Measurements from ENCODE around the gene IRS1.

IRS1 gene

DNA sequence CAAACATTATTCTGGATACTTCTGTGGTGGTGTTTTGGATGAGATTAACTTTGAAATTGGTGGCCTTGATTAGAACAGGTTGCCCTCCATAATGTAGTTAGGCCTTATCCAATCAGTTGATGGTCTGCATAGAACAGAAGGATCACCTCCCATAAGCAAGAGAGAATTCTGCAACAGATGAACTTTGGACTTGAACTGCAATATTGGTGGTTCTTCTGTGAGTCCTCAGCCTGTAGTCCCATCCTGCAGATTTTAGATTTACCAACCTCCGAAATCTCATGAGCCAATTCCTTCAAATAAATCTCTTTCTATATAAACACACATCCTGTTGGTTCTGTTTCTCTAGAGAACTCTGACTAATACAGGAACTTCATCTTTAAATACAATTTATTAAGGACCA is 81.9 kb downstream of the IRS1 start:
- DNase-seq: no peak

DNA sequence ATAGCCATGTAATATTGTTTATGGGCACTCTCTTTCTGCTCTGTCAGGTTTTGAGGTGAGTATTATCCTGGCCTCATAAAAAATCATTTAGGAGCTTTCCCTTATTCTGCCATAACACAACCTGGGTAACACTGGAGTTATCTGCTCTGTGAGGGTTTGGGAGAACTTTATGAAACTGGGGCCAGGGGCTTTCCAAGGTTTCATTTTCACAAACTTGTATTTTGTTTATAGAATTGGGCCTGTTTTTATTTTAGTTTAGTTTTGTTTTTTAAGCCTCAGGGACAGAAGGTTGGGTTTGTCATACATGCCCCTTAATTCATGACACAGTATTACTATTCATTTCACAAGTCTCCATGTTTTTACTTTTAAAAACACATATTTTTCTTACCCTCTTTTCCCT is 83.5 kb downstream of the IRS1 start:
- no peak for DNase-seq

DNA sequence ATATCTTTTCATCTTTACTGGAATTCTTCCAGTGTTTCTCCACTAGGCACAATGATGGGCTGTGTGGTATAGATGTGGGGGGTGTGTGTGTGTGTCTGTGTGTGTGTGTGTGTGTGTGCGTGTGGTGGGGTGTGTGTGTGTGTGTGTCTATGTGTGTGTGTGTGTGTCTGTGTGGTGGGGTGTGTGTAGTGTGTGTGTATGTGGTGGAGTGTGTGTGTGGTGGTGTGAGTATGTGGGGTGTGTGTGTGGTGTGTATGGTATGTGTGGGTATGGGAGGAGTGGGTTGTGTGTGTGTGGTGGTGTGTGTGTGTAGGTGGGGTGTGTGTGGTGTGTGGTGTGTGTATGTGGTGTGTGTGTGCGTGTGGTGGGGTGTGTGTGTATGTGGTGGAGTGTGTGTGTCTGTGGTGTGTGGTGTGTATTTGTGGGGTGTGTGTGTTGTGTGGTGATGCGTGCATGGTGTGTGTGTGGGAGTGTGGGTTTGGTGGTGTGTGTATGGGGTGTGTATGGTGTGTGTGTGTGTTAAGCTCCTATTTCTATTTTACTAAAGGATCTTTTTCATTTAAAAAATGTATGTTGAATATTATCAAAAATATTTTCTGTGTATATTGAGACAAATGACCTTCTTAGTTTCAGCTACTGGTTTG is 84.2 kb downstream of the IRS1 start:
- no peak for DNase-seq

DNA sequence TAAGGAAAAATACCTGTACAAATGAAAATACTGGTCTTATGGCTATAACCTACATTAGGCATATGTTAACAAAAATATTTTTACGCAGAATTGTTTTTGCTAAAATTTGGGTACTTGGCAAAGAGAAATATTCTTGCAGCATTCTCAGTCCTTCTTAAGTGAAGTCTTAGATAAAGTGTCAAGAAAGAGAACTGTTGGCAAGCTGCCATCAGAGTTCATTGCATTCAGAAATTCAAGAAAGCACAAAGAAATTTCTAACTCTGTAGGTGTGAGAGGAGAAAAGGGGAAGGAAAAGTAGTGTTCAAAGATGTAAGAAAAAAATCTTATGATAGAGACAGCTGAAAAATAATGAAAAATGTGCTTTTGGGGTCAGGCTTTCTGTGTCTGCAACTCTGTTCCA is 86.7 kb downstream of the IRS1 start:
- DNase-seq: no peak

DNA sequence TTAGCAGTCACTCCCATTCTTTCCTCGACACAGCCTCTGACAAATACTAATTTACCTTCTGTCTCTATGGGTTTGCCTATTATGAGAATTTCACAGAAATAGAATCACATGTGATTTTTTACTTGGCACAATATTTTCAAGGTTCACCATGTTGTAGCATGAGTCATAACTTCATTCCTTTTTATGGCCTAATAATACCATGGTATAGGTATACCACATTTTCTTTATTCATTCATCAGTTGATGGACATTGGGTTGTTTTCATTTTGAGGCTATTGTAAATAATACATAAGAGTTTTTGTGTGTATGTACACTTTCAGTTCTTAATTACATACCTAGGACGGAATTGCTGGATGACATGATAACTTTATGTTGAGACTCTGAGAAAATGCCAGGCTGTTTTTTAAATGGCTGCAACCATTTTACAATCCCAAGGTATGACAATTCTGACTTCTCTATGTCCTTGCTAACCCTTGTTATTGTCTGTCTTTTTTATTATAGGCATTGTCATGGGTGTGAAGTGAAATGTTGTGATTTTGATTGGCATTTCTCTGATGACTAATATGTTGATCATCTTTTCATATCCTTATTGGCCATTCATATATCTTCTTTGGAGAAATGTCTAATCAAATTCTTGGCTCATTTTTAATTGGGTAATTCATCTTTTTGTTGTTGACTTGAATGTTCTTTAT is 87.9 kb downstream of the IRS1 start:
- no peak for DNase-seq

DNA sequence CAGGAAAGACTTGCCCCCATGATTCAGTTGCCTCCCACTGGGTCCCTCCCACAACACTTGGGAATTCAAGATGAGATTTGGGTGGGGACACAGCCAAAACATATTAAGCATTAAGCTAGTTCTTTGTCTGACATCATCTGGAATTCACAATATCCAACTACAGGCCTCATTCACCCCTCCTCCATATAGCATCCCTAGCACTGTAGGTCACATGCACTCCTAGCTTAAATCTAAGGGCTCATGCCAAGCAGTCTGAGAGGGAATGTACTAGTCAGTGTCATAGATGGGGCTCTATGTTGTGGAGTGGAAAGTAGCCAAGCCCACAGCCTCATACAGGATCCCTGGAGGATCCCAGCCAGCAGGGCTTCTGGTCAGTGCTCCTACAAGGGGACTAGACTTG is 92.1 kb downstream of the IRS1 start:
- no peak for DNase-seq

DNA sequence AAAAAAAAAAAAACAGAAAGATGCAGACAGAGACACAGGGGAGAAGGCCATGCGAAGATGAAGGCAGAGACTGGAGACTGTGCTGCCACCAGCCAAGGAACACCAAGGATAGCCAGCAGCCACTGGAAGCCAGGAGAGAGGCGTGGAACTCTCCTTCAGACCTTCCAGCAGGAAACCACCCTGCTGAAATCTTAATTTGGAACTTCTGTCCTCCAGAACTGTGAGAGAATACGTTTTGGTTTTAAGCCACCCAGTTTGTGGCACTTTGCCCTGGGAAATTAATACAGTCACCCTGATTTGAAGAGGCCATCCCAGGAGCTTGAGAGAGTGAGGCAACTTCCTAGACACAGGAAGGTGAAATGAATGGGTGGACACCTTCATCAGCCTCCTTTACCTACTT is 93.7 kb downstream of the IRS1 start:
- DNase-seq: no peak

DNA sequence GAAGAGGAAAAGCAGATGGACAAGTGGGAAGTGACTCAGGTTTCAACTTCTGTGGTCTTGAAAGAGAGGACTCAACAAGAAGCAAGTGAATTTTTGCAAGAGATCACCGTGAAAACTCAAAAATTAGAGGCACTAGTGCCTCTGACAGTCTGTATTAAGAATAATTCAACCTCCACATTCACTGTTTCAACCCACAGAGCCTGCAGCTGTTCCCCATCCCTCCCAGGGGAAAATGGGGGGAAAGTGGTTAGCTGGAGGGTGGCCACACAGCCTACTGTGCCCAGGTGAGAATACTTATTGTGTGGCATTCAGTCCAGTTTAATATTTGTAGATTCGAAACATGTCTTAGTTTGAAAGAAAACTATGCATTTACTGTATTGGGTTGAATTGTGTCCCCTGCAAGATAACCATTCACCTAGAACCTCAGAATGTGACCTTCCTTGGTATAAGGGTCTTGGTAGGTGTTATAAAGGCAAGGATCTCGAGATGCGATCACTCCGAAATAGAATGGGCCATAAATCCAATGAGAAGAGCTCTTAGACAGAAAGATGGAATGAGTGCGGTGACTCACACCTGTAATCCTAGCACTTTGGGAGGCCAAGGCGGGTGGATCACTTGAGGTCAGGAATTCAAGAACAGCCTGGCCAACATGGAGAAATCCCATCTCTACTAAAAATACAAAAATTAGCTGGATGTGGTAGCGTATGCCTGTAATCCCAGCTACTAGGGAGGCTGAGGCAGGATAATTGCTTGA is 94.3 kb downstream of the IRS1 start:
- no peak for DNase-seq

DNA sequence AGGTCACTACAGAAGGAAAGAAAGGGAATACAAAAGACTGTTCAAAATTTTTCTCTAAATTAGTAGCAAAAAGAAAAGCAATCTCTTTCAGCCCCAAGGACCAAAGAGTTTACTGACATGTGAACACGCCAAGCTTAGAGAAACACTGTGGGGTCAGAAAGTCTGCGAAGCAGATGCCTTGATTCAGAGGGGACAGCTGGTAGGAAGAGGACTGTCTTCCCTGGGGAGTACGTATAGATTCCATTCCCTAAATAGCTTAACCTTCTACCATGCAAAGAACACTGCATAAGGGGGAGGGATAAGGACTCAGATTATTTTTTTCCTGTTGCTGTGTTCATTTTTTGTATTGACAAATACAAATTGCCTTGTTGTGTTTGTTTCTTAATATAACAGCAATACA is 96.1 kb downstream of the IRS1 start:
- DNase-seq: no peak

DNA sequence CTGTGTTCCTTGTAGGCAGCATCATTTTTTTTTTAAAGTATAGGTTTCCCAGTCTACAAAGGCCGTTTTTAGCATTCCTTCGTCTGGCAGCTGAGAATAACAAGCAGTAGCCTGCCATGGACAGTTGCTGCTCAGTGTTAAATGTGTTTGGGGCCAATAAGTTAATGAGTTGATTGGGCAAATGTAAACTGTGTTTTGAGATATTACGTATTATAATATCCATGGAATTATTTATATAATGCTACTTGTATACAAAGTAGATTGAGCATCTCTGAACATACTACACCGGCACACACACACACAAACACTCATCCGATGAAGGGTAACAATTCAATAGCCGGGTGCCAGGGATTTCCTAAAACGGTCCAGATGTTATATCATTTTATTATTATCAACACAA is 97.2 kb downstream of the IRS1 start:
- DNase-seq: no peak

DNA sequence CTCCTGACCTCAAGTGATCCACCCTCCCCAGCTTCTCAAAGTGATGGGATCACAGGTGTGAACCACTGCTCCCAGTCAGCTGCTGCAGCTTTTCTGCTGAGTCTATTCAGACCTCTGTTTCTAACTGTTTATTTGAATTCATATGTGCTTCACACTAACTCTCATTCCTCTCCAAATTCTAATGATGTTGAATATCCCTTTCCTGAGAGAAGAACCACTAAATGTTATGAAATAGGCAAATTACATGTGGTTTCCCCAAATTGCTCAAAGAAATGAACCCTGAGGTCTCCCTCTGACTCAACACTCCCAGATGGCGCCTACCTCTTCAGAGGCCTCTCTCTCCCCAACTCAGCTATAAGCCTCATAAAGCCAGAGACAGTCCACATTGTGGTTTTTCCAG is 98.6 kb downstream of the IRS1 start:
- no peak for DNase-seq

DNA sequence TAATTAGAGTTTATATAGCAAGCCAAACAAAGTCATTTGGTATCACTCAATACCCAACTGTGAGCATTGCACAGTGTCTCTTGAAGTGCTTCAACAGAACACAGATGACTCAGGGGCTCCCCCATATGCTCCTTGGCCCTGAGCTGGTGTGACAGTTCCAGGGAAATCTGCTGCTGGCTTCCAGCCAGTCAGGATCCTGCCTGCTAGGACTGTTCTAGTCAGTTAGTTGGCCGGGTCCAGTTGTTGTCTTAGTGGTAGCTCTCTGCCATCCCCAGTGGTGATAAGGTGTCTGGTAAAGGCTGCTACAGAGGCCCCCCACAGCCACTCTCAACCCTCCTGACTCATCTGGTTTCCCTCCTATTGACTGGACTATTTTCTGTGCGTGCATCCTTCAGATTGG is 100.3 kb downstream of the IRS1 start:
- no peak for DNase-seq

DNA sequence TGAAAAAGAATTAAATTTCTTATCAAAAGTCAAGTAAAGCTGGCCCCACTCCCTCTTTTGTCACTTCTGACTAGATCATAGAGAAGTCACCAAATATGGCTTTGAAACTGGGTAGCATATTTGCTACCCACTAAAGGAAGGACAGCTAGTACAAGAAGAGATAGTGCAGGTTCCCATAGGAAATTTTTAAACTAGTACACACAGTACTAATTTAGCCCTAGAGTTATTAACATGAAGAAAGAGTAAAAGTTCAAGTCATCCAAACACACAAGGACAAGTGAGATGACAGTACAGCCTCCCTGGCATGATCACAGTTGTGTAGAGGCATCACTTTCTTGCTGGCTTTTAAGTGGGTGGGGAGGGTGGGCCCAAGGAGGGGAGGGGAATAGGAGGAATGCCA is 100.9 kb downstream of the IRS1 start:
- no peak for DNase-seq

DNA sequence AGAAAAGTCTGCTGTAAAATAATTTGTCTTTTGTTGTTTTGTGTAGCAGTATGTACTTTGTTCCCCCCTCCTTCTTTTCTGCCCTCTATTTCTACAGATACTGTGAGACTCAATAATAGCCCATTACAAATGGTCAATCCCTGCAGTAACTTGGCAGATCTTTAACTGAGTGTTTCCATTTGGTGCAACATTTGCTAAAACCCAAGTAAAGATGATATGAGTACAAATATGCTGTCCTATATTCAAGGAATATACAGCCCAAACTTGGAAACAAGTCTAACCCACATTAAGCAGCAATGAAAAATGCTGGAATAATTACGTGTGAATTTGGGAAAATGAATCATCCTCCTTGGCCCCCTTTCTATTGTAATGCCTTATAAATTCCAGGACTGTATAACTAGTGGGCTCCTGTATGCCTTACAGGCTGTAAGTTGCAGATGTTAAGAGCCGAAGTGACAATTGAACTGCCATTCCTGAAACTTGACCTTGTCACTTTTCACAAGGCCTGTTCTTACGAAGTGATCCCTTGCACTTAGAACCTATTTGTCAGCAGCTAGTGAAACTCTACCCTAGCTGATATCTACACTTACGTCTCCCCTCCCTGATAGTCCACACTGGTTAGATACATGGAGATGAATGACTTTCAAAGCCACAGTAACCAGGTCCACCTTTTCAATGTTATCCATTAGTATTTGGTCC is 104.9 kb downstream of the IRS1 start:
- no peak for DNase-seq

DNA sequence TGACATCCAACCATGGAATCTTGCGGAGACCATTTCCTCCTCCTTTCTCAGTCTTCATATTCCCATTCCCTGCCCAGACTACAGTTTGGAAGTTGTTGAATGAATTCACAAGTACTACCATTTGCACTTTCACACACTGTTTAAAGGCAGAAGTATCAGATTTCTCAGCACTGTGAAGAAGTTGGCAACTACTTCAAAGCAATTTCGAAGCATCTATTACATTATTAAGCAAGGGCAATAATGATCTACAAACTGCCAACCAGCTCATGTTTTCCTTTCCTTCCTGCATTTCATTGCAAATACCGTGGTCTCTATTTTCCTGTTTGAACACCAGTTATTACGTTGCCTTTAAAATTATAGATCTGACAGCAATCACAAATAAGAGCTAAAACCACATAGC is 105.5 kb downstream of the IRS1 start:
- no peak for DNase-seq

DNA sequence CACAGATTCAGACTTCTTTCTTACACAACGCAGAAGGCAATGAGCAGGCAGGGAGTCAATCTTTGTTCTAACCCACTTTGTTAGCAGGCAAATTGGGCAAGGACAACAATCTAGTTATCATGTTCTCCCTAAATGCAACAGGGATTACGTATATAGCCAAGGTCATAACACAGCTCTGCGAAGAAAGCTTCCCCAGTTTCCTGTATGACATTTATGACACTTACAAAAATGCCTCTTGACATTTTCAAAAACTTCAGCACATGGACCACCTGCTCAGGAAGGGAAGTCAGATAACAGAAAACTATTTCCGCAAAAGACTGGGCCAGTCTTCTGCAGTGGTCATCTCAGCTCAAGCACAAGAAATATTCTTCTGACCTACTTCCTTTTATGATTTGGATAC is 106.1 kb downstream of the IRS1 start:
- DNase-seq: no peak

DNA sequence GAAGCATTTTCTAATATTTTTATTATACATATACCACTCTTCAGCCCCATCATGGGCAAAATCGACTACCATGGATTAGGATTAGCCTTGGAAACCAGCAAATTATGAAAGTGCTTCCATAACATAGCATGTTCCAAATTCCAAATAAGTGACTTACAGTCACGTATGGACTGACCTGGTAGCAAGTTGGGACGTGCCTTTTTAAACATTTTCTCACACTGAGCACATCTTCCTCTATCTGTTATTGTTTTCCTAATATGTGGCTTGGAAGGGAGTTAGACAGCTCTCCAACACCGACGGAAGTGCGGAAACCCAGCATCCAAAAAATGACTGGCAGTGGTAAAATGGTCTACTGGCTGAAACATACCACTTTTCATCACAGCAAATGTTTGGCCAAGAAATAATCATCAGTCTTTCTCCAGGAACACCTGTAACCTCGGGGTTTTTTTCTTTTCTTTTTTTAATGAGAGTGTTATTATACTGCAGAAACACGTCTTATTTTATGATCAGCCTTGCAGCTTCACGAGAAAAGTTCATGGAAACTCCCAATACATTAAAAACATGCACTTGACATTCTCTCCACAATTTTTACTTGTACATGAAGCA is 107.0 kb downstream of the IRS1 start:
- DNase-seq: no peak

DNA sequence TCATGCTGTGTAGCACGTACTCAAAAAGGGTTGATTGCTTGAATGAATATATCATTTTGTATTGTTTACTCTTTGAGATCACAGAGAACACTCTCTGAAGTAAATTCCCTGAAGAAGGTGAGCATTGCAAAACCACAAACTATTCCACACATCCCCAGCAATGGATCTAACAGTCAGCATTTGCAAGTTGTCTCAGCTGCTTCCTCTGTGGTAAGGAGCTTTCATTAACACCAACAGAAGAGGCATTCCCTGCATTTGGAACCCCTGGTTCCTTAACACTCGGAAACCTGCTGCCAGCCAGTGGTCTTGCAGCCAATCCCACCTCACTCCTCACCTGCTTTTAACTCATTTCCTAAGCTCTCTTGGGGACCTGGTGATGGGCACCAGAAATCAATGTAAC is 108.4 kb downstream of the IRS1 start:
- DNase-seq: no peak

DNA sequence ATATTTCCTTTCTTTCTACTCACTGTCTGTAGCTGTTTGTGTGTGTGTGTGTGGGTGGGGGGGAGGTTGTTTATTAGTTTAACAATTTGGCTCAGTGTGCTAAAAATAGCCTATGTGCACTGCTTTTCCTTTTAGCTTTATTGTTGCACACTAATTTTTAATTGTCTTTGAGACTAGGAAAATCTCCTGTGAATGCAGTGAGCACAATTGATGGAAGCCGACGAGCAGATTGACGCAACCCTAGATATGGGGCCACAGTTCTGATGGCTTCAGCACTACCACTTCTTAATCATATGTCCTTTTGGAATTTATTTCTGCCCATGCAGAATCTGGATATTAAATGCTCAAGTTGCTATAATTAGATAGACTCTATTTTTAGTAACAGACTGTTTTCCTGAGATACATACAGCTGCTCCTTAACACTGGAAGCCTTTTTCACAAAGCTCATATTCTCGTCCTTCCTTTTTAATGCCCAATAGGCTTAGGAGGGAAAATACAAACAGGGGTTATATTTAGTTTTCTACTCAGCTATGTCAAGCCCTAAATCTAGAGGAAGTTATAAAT is 109.1 kb downstream of the IRS1 start:
- DNase-seq: no peak

DNA sequence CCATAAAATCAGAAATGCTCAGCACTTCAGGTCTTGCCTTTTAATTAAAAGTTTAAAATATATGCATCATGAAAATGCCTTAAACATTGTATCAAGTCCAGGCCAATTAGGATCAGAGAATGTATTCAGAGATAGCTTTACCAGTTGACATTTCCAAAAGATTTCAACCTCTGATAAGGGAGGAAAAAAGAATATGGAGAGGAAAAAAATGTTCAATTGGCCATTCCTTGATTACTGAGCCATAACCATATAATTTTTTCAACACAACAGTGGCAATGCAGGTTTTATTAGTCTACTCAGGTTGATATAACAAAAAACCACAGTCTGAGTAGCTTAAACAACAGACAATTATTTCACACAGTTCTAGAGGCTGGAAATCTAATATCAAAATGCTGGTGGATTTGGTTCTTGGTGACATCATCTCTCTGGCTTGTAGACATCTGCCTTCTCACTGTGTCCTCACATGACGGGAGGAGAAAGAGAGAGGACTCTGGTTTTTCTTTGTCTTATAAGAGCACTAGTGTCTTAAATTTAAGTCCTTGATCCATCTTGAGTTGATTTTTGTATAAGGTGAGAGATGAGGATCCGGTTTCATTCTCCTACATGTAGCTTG is 111.9 kb downstream of the IRS1 start:
- peak; percentile 52 for DNase-seq

DNA sequence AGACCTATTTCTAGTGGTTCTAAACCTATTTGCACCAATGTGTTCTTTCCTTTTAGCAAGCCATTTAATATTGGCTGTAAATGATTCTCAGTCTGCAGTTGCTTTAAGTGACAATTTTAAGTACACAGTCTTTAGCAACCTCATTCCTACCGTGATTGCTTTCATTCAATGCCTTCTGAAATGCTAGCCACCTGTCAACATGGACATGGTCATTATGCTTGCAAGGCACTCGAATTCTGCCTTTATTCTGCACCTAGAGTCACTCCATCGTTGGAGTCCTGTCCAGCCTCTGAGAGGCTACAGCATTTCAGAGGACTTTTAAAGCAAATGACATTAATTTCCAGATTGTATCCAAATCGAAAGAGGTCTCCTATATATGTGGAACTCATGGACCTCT is 115.1 kb downstream of the IRS1 start:
- DNase-seq: no peak

DNA sequence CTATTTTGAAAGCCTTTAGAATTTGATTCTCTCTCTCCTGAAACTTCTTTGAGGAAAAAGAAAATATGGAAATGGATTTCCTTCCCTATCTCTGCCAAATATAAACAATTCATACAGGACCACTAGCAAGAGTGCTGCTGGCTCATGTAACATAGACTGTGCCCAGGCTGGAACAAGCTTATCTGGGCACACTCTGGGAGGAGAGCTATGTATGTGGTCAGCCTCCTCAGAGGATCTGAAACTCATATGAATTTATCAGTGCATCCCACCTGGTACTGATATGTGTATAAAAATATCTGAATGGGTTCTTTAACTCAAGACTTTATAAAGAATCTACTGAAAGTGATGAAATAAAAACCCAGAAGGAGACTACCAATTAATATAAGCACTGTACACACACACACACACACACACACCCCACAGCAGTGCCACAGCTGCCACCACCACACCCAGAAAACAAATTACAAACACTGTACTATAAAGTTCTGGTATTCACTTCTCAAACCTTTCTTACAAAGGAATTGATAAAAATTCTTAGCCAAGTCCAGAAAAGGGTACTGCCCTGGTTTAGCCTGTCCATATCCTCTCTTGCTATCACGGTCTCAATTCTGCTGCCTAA is 115.6 kb downstream of the IRS1 start:
- no peak for DNase-seq
